ENCODE results near the gene UBAC2. TPM values are rescaled to one million over a fixed set of nuclear protein-coding genes. Genes with fewer than 3 reads are reported as not detected.

Gene UBAC2
- total and polyA plus RNA-seq, 7 donors = 31.8 to 73.9 (median 47.6) TPM

- Histone ChIP-seq H3K4me3 (no peak overlapping the region), H3K36me3 (peaks cover 0 to 25% (median 3%) of the 10 kb centered on the region in 4 donors), H3K27me3 (no peaks in the 10 kb centered on the region), H3K27ac (no peak overlapping the region), H3K4me1 (no peaks in the 10 kb centered on the region), H3K9me3 (no peaks in the 10 kb centered on the region)
- 57 to 72% methylated on average over 8 of the region's 8 CpGs for WGBS, 2 donors
- intact Hi-C loops (cut with DNase I) = no loop called here
- no peak for TF ChIP-seq CTCF (IDR thresholded peaks at IDR 0.05)
- no peak for DNase-seq
These were observed 153.8 kb downstream of the UBAC2 start for GRCh38 chr13:99354371-99354951.

GRCh38 chr13:99355267-99356011 is 154.8 kb downstream of the UBAC2 start:
- 82 to 89% methylated on average over 18 of the region's 18 CpGs for WGBS, 2 donors
- intact Hi-C loops (cut with DNase I) = no loop called here
- Histone ChIP-seq H3K4me1 (no peaks in the 10 kb centered on the region), H3K27ac (peak overlapping the region; percentile 16 to 68 (median 61)), H3K9me3 (no peaks in the 10 kb centered on the region), H3K27me3 (no peaks in the 10 kb centered on the region), H3K36me3 (peaks cover 0 to 26% (median 3%) of the 10 kb centered on the region in 4 donors), H3K4me3 (no peak overlapping the region)
- TF ChIP-seq EP300 (IDR thresholded peaks at IDR 0.05) = no peak
- TF ChIP-seq POLR2AphosphoS5 (IDR thresholded peaks at IDR 0.05) = no peak
- TF ChIP-seq CTCF (IDR thresholded peaks at IDR 0.05) = no peak
- no peak for TF ChIP-seq POLR2A (IDR thresholded peaks at IDR 0.05)
- no peak for DNase-seq

GRCh38 chr13:99356012-99356261 is 155.3 kb downstream of the UBAC2 start:
- WGBS, 2 donors = 39 to 59% methylated on average over 1 of the region's 1 CpG
- DNase-seq = no peak
- no peaks in the 10 kb centered on the region for H3K27me3 ChIP-seq
- H3K4me1 ChIP-seq = no peaks in the 10 kb centered on the region
- peak overlapping the region; percentile 16 to 68 (median 61) for H3K27ac ChIP-seq
- peaks cover 0 to 26% (median 3%) of the 10 kb centered on the region in 4 donors for H3K36me3 ChIP-seq
- H3K4me3 ChIP-seq = peak overlapping the region in 2 of 4 donors; percentile 11 to 19
- intact Hi-C loops (cut with DNase I) = no loop called here
- TF ChIP-seq EP300 (IDR thresholded peaks at IDR 0.05) (no peak), POLR2AphosphoS5 (IDR thresholded peaks at IDR 0.05) (no peak)
- no peaks in the 10 kb centered on the region for H3K9me3 ChIP-seq

- no peak for TF ChIP-seq EP300 (IDR thresholded peaks at IDR 0.05)
- no peak for TF ChIP-seq CTCF (IDR thresholded peaks at IDR 0.05)
- TF ChIP-seq POLR2AphosphoS5 (IDR thresholded peaks at IDR 0.05) = peak in 1 of 4 donors; percentile 44
- TF ChIP-seq POLR2A (IDR thresholded peaks at IDR 0.05) = no peak
These were observed 155.8 kb downstream of the UBAC2 start for GRCh38 chr13:99356262-99357091.

GRCh38 chr13:99357131-99357596 is 156.5 kb downstream of the UBAC2 start:
- Histone ChIP-seq H3K27me3 (no peaks in the 10 kb centered on the region), H3K27ac (peak overlapping the region in 3 of 4 donors; percentile 56 to 68 (median 66)), H3K4me1 (no peaks in the 10 kb centered on the region), H3K36me3 (peaks cover 0 to 21% (median 3%) of the 10 kb centered on the region in 4 donors), H3K9me3 (no peaks in the 10 kb centered on the region), H3K4me3 (no peak overlapping the region)
- TF ChIP-seq POLR2AphosphoS5 (IDR thresholded peaks at IDR 0.05) (no peak), POLR2A (IDR thresholded peaks at IDR 0.05) (no peak), EP300 (IDR thresholded peaks at IDR 0.05) (no peak), CTCF (IDR thresholded peaks at IDR 0.05) (no peak)
- WGBS, 2 donors = 60 to 76% methylated on average over 8 of the region's 8 CpGs
- no peak for DNase-seq
- intact Hi-C loops (cut with DNase I) = no loop called here

More at GRCh38 chr13:99356262-99357091, 155.8 kb downstream of the UBAC2 start:
- Histone ChIP-seq H3K27ac (peak overlapping the region; percentile 16 to 68 (median 61)), H3K4me1 (no peaks in the 10 kb centered on the region), H3K36me3 (peaks cover 0 to 26% (median 3%) of the 10 kb centered on the region in 4 donors), H3K27me3 (no peaks in the 10 kb centered on the region), H3K9me3 (no peaks in the 10 kb centered on the region), H3K4me3 (peak overlapping the region in 2 of 4 donors; percentile 11 to 19)
- intact Hi-C loops (cut with DNase I) = no loop called here
- DNase-seq = no peak
- 32 to 75% methylated on average over 10 of the region's 10 CpGs for WGBS, 2 donors

All from sigmoid colon (tissue), 7 donors.